HG03175 (cell line): ENCODE data around the gene CYP26B1.

ENCODE experiments used
- ATAC-seq: cut with Tn5 transposase; IDR thresholded peaks from one replicate; pipeline ENCODE4 v1.9.1; 2021; ENCODE audit warnings: mild to moderate bottlenecking, moderate library complexity; ENCODE audit not compliant: unreplicated experiment

Gene CYP26B1

GRCh38 chr2:72130659-72131360 is 16.9 kb downstream of the CYP26B1 start:
- no peak for ATAC-seq

- no peak for ATAC-seq
Measured at GRCh38 chr2:72129681-72130340, 17.9 kb downstream of the CYP26B1 start.

- no peak for ATAC-seq
Measured at GRCh38 chr2:72128843-72129227, 18.8 kb downstream of the CYP26B1 start.

DNA sequence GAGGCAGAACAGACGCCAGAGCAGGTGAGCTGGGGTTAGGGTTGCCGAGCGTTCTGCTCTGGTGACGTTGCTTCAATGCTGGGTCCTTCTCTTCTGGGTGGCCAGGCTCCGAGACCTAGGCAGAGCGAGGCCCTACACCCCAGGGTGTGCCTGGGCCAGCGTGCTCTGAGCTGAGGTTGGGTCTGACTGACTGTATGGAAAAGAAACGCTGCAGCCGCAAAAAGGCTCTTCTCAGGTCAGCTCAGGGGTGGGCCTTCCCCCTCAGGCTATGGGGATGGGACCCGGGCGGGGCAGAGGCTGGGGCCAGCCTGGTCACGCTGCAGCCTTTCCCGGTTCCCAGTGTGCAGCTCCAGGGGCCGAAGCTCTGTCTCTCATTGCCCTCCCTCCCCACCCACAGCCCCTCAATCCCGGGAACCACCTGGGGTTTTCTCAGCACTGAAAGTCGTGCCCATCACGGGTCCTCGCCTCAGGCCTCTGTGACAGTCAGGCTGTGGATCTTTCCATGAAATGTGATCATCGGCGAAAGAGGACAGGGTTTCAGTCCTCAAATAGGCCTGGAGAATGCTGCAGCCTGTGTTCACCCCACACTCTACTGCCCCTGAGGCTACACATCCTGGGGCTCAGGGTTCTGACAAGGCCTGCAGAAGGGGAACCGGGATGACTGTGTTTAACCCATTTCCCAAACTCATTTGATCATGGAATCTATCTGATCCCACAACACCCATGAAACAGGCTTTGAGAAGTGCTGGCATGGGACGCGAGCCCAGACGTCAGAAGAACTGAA is 19.4 kb downstream of the CYP26B1 start:
- ATAC-seq: no peak

DNA sequence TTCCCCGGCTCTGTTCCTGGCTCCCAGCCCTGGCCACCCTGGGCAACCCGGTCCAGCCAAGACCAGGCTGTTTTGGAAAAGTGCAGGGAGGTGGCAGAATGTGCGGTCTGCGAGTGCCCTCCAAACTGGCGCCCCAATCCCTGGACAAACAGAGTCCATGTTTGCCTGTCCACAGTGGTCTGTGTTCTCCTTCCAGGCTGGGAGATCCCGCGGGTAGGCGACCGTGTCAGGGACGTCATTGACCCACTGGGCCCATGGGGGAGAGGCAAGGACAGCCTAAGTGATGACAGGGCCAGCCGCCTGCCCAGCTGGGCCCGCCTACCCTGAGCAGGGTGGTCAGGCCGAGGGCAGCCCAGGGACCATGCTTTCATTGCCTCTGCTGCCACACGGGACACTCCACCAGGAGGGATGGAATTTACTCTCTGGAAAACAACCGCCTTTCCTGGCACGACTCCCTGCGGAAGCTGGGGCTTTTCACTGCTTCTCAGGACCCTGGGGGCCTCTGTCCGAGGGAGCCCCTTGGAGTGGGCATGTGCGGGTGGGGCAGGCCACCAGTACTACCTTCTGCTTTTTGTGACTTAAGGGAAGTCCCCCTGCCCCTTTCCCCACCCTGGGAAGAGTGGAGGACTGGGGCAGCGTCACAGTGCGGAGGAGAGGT is 20.1 kb downstream of the CYP26B1 start:
- ATAC-seq: no peak

DNA sequence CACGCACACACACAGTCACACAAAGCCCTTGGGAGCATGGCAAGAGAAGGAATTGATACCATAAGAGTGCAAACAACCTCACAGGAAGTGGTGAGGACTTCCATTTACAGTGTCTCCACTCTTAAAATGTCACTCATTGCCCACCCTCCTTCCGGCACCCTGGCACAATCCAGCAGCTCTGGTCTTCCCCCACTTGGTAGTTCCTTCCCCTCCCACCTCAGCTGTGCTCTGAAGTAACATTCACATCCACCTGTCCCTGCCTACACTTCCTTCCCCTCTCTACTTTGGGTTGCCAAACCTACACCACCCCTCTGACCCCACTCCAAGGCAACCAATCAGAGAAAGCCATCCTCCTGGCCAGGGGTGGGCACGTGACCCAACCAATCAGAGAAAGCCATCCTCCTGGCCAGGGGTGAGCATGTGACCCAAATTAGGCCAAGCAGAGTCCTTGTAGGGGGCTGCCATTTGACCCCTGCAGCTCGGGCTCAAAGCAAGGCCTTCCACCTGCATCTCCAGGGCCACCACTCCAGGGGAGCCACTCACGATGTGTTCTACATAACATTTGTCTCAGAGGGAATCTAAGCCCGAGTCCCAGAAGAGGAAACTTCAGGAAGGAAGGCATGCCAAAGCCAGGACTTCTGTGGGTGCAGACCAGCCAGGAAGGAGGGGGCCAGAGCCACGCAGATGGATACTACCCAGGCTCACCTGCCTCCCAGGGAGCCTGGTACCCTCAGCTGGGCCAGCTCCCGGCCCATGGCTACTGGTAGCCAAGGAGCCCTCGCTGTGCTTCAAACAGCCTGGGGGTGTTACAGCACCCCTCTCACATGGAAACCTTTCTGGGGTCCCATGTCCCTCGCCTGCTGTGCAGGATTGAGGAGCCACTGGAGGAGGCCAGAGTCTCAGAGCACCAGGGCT is 21.2 kb downstream of the CYP26B1 start:
- no peak for ATAC-seq

DNA sequence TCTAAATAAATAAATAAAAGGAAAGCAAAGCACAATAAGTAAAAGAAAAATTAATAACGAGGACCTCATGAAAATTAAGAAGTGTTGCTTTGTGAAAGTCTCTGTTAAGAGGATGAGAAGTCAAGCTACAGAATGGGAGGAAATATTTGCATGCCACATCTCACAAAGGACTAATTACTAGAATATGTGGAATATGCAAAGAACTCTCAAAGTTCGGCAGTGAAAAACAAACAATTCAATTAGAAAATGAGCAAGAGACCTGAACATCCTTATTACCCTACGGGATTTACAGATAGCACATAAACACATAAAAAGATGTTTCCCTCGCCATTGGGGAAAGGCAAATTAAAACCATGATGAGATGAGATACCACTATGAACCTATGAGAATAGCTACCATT is 23.3 kb downstream of the CYP26B1 start:
- no peak for ATAC-seq

GRCh38 chr2:72121153-72121552 is 26.5 kb downstream of the CYP26B1 start:
- ATAC-seq: no peak

- ATAC-seq: no peak
Measured at GRCh38 chr2:72118951-72119350, 28.7 kb downstream of the CYP26B1 start.

DNA sequence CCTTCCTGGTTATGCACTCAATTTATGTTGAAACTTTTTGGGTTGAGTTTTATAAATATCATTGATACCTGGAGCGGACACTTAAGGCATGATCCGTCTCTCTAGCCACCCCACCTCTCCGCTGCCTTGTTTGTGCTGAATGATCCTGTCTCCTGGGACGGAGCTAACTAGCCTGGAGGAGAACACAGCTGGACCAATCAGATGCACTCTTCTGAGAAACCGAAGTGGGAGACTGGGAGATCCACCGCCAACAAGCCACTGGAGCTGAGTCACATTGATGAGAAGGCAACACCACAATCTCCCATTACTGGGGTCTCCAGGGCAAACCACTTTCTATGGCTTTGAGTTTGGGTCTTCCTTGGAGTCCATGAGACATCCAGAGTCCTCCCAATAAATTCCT is 29.3 kb downstream of the CYP26B1 start:
- no peak for ATAC-seq

GRCh38 chr2:72117718-72118117 is 29.9 kb downstream of the CYP26B1 start:
- no peak for ATAC-seq

DNA sequence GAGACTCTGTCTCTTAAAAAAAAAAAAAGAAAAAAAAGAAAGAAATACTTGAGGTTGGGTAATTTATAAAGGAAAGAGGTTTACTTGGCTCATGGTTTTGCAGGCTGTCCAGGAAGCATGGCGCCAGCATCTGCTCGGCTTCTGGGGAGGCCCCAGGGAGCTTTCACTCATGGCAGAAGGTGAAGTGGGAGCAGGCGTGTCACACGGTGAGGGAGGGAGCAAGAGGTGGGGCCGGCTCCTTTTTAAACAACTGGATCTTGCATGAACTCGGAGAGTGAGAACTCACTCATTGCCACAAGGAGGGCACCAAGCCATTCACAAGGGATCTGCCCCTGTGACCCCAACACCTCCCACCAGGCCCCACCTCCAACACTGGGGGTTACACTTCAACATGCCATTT is 30.6 kb downstream of the CYP26B1 start:
- no peak for ATAC-seq

DNA sequence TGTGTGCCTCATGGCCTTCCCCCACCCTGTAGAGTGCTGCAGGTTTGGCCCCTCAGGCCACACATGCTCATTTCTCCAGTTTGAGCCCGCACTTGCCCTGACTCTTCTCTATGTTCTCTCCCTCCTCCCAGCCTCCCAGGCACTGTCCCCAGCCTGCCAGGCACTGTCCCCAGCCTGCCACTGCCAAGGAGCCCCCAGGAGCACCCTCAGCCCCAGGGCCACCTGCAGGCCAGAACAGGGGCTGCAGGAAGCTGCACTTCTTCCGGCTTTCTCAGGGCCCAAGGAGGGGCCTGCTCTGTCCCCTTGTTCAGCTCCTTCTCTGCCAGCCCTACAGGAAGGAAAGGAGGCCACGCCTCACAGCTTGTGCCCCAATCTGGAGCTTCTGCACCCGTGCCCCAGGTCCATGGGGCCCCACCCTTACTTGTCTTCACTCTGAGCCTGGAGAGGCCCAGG is 31.6 kb downstream of the CYP26B1 start:
- ATAC-seq: no peak

DNA sequence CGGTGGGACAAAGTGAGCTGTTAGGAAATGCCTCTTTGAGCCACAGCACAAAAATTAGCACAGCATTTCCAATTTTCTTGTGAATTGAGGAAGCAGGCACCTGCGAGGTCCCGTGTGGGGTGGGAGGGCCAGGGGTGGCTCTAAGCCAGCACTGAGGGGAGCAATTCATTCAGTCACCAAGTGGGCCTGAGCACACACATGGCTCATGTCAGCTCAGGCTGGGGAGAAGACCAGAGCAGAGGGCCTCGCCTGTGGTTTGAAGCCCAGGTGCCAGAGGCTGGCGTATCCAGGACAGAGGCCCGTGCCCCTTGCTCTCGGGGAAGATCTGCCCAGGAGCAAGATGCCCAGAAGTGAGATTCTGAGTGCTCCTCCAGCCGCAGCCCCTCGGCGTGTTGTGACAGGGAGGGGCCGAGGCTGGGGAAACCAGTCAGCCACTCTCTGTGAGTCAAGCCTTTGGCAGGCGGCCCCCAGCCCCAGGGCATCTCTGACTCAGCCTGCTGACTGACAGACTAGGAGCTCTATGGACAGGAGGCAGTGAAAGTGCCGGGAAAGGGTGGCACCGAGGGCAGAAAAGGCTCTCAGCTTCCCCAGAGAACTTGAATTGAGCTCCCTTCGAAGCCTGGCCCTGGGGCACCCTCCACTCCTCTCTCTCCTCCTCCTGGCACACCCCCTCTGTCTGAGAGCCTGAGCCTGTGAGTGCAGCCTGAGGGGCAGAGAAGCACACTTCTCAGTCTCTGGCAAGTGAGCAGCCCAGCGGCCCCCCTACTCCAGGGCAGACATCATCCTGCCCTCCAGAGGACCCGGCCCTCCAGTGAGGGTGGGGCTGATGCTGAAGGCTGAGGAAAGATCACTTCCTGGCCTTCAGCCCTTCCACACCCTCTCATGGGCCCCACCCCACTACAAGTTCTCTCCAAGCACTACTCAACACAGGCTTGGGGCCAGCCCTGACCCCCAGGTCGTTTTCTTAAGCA is 32.3 kb downstream of the CYP26B1 start:
- no peak for ATAC-seq

- ATAC-seq: no peak
Measured at GRCh38 chr2:72114693-72115051, 33.0 kb downstream of the CYP26B1 start.

GRCh38 chr2:72113847-72114692 is 33.6 kb downstream of the CYP26B1 start:
- no peak for ATAC-seq

DNA sequence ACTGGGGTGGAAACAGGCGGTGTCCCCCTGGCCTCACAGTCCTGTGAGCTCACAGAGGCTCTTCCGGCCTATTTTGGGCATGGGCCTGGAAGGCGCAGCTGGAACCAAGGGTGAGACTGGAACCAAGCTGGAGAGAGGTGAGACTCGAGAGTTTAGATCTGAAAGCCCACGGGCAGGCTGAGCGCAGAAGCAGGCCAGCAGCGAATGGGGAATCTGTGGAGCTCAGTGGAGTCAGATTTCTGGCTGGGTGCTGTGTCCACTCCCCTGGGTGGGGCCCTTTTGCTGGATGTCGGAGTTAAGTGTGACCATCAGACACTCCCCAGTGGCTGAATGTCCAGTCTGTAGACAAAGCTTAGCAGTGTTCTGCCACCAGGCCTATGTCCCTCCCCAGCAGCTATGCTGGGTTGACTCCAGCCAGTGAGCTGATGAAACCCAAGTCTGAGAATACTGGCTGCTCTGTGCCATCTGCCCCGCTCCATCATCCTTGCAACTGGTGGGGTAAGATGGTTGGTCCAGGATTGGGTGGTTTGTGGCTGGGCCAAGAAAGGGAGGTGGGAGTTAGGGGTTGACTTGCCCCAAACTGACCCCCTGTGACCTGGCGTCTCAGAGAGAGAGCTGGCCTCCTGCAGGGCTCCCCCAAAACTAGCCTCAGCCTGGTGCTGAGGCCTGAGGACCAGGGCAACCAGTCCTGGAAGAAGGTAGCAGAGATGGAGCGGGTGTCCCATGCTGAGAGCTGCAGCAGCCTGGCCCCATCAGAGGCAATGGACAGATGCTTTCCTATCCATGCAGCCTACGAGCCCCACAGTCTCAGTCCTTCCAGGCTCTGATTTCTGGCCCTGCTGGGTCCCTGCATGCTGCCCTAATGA is 34.4 kb downstream of the CYP26B1 start:
- ATAC-seq: no peak
